ENCODE results near the gene ELOVL4. TPM values are rescaled to one million over a fixed set of nuclear protein-coding genes. Genes with fewer than 3 reads are reported as not detected.

Gene ELOVL4
- total RNA-seq, 1 donor from 2014 or later: 9.0 TPM

DNA sequence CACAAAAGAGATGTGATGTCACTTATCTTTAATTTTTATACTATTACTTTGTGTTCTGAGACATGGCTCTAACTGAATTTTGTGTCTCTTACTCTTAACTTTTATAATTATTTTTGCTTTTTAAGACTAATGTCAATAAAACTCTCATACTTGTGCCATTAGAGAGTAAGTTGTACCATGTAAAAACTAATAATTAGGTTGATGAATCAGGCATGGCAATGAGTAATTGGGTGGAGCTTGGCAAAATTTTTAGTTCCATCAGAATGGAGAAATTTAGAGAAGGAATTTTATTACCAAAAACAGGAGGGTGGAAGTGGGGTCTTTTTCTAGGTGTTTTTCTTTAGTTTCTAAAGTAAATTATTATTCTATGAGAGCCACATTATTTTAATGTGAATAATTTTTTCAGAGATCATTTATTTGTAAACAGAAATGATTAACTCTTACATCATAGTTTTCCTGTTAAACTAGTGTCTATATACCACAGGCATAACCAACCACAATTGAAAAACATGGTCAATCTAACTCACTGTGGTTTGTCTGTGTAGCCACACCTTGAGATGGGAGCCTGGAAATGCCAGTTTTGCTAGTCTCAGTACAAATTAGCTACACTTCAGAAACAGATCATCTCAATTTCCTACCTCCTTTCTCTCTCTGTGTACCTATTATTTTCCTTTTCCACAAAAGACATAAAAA, 51.8 kb downstream of the ELOVL4 start:
- Mint-ChIP-seq H3K36me3 (ENCODE audit: low read depth) (peaks cover 3% of the 10 kb centered on the region), H3K27ac (ENCODE audit: unreplicated experiment) (no peak overlapping the region), H3K4me1 (no peaks in the 10 kb centered on the region), H3K9me3 (peaks cover 14% of the 10 kb centered on the region), H3K4me3 (no peak overlapping the region), H3K27me3 (ENCODE audit: low read depth) (no peaks in the 10 kb centered on the region)
- TF ChIP-seq, protein P1, sequence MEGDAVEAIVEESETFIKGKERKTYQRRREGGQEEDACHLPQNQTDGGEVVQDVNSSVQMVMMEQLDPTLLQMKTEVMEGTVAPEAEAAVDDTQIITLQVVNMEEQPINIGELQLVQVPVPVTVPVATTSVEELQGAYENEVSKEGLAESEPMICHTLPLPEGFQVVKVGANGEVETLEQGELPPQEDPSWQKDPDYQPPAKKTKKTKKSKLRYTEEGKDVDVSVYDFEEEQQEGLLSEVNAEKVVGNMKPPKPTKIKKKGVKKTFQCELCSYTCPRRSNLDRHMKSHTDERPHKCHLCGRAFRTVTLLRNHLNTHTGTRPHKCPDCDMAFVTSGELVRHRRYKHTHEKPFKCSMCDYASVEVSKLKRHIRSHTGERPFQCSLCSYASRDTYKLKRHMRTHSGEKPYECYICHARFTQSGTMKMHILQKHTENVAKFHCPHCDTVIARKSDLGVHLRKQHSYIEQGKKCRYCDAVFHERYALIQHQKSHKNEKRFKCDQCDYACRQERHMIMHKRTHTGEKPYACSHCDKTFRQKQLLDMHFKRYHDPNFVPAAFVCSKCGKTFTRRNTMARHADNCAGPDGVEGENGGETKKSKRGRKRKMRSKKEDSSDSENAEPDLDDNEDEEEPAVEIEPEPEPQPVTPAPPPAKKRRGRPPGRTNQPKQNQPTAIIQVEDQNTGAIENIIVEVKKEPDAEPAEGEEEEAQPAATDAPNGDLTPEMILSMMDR (conservative IDR thresholded peaks at IDR 0.05): no peak
- no peak for DNase-seq (ENCODE audit: low read depth, low spot score)

DNA sequence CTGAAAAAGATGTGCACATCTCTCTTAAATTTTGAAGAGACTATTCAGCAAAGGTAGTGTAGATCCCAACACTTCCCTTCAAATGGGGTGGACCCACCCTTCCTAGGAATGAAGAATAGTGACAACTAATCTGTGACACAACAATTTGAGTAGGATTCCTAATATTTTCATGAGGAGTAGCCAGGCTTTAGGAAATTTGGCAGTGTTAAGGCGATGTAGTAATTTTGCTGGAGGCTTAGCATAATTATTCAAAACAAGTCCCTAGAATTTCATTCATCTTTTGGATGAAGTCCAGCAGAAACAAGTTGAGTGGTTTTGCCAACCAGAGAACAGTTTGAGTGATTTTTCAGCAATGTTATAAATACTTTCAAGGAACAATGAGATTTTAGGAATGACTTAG, 52.4 kb downstream of the ELOVL4 start:
- peaks cover 3% of the 10 kb centered on the region for H3K36me3 Mint-ChIP-seq (ENCODE audit: low read depth)
- no peak overlapping the region for H3K27ac Mint-ChIP-seq (ENCODE audit: unreplicated experiment)
- no peak overlapping the region for H3K4me3 Mint-ChIP-seq
- H3K9me3 Mint-ChIP-seq: peaks cover 15% of the 10 kb centered on the region
- TF ChIP-seq, protein P1 (conservative IDR thresholded peaks at IDR 0.05): no peak
- no peaks in the 10 kb centered on the region for H3K27me3 Mint-ChIP-seq (ENCODE audit: low read depth)
- H3K4me1 Mint-ChIP-seq: no peaks in the 10 kb centered on the region
- no peak for DNase-seq (ENCODE audit: low read depth, low spot score)

DNA sequence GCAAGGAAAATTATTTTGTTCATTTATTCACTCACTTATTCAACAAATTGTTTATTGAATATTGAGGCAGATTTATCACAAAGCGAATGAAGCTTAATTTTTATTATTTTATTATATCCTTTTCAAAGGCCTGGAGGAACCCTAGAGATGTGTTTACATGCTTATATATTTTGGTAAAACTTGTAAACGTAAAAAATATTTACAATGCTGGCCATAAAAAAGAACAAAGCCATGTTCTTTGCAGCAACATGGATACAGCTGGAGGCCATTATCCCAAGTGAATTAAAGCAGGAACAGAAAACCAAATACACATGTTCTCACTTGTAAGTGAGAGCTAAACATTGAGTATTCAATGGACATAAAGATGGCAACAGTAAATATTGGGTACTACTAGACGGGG, 58.8 kb downstream of the ELOVL4 start:
- TF ChIP-seq, protein P1 (conservative IDR thresholded peaks at IDR 0.05): no peak
- Mint-ChIP-seq H3K27ac (ENCODE audit: unreplicated experiment) (no peak overlapping the region), H3K27me3 (ENCODE audit: low read depth) (peaks cover 20% of the 10 kb centered on the region), H3K4me1 (no peaks in the 10 kb centered on the region), H3K36me3 (ENCODE audit: low read depth) (peaks cover 3% of the 10 kb centered on the region), H3K9me3 (peaks cover 14% of the 10 kb centered on the region), H3K4me3 (no peak overlapping the region)
- no peak for DNase-seq (ENCODE audit: low read depth, low spot score)

DNA sequence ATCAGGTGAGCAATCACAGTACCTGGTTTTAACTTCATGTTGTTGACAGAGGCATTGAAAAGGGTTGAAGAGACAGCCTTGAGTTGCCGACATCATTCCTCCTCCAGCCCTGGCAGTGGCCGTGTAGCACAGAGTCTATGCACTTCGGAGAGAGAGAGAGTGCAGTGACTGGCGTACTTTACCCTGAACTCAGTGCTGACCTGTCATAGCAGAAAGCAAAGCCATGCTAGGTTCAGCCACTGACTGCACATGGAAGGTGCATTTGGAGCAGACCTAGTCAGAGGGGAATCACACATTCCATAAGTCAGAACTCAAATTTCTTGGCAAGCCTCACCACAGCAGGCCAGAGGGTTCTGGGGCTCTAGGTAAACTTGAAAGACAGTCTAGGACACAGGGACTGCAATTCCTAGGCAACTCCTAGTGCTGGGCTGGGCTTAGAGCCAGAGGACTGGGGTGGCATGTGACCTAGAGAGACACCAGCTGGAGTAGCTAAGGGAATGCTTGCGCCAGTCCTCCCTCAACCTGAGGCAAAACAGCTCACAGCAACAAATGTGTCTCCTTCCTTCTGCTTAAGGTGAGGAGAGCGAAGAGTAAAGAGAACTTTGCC, 69.1 kb downstream of the ELOVL4 start:
- H3K27ac Mint-ChIP-seq (ENCODE audit: unreplicated experiment): no peak overlapping the region

DNA sequence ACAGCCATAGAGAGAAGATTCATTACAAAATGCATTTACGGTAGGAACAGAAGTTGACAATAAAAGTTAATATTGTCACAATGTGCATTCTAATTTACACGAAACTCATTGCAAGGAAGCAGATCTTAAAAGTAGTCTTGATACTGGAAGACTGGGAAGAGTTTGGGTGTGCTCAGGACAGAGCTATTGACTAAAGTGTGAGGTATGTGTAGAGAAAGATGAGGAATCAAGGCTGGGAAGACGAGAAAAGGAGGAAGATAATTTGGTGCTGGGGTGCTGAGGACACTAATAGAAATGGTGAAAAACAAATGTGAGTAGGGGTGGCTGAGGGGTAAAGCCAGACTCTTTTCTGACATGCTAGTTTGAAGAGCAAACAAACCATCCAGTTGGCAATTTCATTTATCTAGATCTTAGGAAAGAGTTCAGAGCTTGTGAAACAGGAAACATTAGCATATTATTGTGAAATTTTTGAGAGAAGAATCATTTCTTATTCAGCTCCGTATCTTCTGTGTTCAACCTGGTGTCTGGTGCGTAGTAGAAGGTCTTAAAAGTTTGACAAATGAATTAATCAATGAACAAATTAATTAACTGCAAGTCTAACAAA, 72.7 kb downstream of the ELOVL4 start:
- TF ChIP-seq, protein P1 (conservative IDR thresholded peaks at IDR 0.05): no peak

More for the DNA sequence above, 69.1 kb downstream of the ELOVL4 start:
- TF ChIP-seq, protein P1 (conservative IDR thresholded peaks at IDR 0.05): no peak
- Mint-ChIP-seq H3K27me3 (ENCODE audit: low read depth) (no peaks in the 10 kb centered on the region), H3K4me1 (no peaks in the 10 kb centered on the region), H3K36me3 (ENCODE audit: low read depth) (peaks cover 4% of the 10 kb centered on the region), H3K9me3 (peaks cover 15% of the 10 kb centered on the region), H3K4me3 (no peak overlapping the region)
- DNase-seq (ENCODE audit: low read depth, low spot score): no peak

More for the DNA sequence above, 72.7 kb downstream of the ELOVL4 start:
- Mint-ChIP-seq H3K9me3 (no peaks in the 10 kb centered on the region), H3K36me3 (ENCODE audit: low read depth) (no peaks in the 10 kb centered on the region), H3K27me3 (ENCODE audit: low read depth) (no peaks in the 10 kb centered on the region), H3K4me1 (peaks cover 19% of the 10 kb centered on the region), H3K4me3 (no peak overlapping the region), H3K27ac (ENCODE audit: unreplicated experiment) (no peak overlapping the region)
- DNase-seq (ENCODE audit: low read depth, low spot score): no peak
